Measurements from ENCODE around the gene DENR.

- TF ChIP-seq, protein P1, sequence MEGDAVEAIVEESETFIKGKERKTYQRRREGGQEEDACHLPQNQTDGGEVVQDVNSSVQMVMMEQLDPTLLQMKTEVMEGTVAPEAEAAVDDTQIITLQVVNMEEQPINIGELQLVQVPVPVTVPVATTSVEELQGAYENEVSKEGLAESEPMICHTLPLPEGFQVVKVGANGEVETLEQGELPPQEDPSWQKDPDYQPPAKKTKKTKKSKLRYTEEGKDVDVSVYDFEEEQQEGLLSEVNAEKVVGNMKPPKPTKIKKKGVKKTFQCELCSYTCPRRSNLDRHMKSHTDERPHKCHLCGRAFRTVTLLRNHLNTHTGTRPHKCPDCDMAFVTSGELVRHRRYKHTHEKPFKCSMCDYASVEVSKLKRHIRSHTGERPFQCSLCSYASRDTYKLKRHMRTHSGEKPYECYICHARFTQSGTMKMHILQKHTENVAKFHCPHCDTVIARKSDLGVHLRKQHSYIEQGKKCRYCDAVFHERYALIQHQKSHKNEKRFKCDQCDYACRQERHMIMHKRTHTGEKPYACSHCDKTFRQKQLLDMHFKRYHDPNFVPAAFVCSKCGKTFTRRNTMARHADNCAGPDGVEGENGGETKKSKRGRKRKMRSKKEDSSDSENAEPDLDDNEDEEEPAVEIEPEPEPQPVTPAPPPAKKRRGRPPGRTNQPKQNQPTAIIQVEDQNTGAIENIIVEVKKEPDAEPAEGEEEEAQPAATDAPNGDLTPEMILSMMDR (IDR thresholded peaks at IDR 0.05) = no peak
- no peak for TF ChIP-seq POLR2A (IDR thresholded peaks at IDR 0.05)
Observed at GRCh38 chr12:122726080-122726558, 26.5 kb upstream of the DENR start.
